Skeletal muscle tissue (tissue), 4 donors: Measurements from ENCODE around the gene TNS1. TPM values are rescaled to one million over a fixed set of nuclear protein-coding genes. Genes with fewer than 3 reads are reported as not detected.
A peak's percentile ranks its signal among the peaks of the same experiment; 100 is the strongest.

Experiments used
- H3K27ac ChIP-seq: one replicate; pipeline ENCODE4 v1.7.0; 2013; ENCODE audit warnings: mild to moderate bottlenecking, low read depth, low read length, inconsistent platforms
- H3K27me3 ChIP-seq, 3 donors: one replicate each; pipeline ENCODE4 v1.7.0; 2013; ENCODE audit warnings: low read length in 3 of 3; ENCODE audit not compliant: control insufficient read depth in 3 of 3, insufficient read depth in 3 of 3
- H3K36me3 ChIP-seq, 3 donors: one replicate each; pipeline ENCODE4 v1.7.0; 2013; ENCODE audit warnings: low read length in 3 of 3; ENCODE audit not compliant: control insufficient read depth in 3 of 3, insufficient read depth in 3 of 3
- H3K4me1 ChIP-seq, 3 donors: one replicate each; pipeline ENCODE4 v1.7.0; 2013; ENCODE audit warnings: low read length in 3 of 3, mild to moderate bottlenecking in 3 of 3; ENCODE audit not compliant: control insufficient read depth in 3 of 3, insufficient read depth in 3 of 3
- H3K4me3 ChIP-seq, 3 donors: one replicate each; pipeline ENCODE4 v1.7.0; 2013; ENCODE audit warnings: low read length in 3 of 3
- H3K9ac ChIP-seq, 3 donors: one replicate each; pipeline ENCODE4 v1.7.0; 2013; ENCODE audit warnings: low read length in 3 of 3, mild to moderate bottlenecking in 3 of 3, moderate library complexity in 2 of 3, low read depth in 1 of 3
- H3K9me3 ChIP-seq, 3 donors: one replicate each; pipeline ENCODE4 v1.7.0; 2013; ENCODE audit warnings: low read length in 3 of 3; ENCODE audit not compliant: control insufficient read depth in 3 of 3
- total RNA-seq: library from RNA; depleted of rRNA; stranded (reverse); fragments of >200 nt; gene quantifications from one replicate; pipeline ENCODE4 v1.2.3, GENCODE V29; 2014
- donor health status: Osteomylitis.

TNS1 gene
- total RNA-seq, 1 donor from 2014 or later = 73.1 TPM

DNA sequence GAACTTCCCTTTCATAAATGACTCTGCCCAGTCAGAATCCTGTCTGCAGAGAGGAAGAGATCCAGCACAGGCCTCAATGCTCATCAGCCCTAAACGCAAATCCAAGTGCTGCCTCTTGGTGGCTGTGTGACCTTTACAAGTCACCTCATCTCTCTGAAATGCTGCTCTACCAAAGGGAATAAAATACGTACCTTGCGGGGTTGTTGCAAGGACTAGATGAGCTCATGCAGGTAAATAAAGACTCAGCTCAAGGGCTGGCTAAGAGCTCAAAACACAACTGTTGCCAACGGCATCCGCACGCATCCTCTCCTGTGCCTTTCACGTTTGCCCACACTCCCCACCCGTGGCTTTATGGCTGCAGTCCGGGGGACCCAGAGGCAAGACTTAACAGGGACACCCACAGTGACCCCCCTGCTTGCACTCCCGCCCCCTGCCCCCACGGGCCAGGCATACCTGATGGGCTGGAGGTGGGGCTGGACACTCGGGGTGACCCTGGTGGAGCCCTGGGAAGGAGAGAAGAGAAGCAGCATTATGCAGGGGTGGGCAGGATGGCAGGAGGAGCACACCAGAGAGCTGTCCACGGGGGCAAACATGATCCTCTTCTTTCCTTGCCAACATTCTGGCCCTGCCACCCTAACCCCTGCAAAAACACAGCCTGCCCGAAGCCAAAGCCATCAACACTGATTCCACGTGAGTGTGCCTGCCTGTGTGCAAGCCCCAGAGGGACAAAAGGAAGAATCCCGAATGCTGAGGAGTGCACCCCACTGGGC, 102.6 kb downstream of the TNS1 start:
- Histone ChIP-seq H3K4me1 (peaks cover 81 to 83% (median 83%) of the 10 kb centered on the region in 3 donors), H3K27ac (peak overlapping the region; percentile 83), H3K36me3 (peaks cover 25 to 41% (median 29%) of the 10 kb centered on the region in 3 donors), H3K9ac (peak overlapping the region; percentile 19 to 76 (median 54)), H3K27me3 (no peaks in the 10 kb centered on the region), H3K4me3 (peak overlapping the region in 2 of 3 donors; percentile 35 to 38), H3K9me3 (no peaks in the 10 kb centered on the region)

GRCh38 chr2:217899231-217900009, 103.4 kb downstream of the TNS1 start:
- Histone ChIP-seq H3K27ac (peak overlapping the region; percentile 83), H3K36me3 (peaks cover 29 to 48% (median 32%) of the 10 kb centered on the region in 3 donors), H3K27me3 (no peaks in the 10 kb centered on the region), H3K9me3 (no peaks in the 10 kb centered on the region), H3K9ac (peak overlapping the region in 2 of 3 donors; percentile 28 to 76), H3K4me1 (peaks cover 73 to 77% (median 76%) of the 10 kb centered on the region in 3 donors), H3K4me3 (peak overlapping the region in 1 of 3 donors; percentile 15)

DNA sequence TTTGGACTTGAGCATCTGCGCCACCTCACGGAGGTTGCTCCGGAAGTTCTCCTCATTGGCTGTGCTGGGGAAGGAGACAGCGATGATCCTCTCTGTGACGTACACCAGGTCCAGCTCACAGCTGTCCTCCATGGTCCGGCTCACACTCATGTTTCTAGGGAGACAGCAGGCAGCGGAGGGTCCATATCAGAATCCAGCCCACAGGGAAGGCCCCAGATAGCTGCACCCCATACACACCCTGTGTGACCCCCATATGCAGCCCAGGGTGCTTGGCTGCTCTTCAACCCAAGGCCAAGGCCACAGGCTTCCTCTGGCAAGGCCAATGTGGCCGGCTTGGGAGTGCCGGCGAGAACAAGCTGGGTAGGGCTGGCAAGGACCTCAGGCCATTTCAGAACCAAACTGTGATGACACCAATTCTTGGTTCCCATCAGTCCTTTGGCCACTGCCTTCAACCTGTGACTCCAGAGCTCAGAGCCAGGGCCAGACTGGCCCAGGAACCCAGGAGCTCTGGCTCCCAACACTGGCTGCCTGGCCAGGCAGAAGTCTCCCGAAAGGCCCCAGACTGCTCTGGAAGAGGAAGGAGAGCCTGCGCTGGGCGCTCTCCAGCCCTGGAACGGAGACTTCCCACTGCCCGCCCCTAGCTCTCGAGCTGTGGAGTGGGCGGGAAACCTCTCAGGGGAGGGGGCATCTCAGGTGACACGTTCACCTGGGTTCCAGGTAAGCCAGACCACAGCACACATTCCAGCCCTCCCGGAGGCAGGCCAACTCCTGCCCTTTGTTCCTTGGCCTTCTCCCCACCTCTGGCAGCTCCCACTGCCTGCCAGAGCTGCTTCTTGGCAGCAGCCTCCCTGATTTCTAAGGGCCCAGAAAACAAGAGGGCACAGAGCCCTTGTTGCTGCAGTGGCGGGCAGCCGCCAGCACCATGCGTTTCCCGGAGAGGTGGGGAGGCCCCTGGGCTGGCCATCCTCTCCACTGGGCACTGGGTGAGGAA, 104.7 kb downstream of the TNS1 start:
- Histone ChIP-seq H3K9me3 (no peaks in the 10 kb centered on the region), H3K27ac (peak overlapping the region; percentile 83), H3K9ac (peak overlapping the region; percentile 47 to 76 (median 57)), H3K4me1 (peaks cover 60 to 73% (median 71%) of the 10 kb centered on the region in 3 donors), H3K27me3 (no peaks in the 10 kb centered on the region), H3K36me3 (peaks cover 35 to 59% (median 43%) of the 10 kb centered on the region in 3 donors), H3K4me3 (peak overlapping the region in 2 of 3 donors; percentile 15 to 29)

DNA sequence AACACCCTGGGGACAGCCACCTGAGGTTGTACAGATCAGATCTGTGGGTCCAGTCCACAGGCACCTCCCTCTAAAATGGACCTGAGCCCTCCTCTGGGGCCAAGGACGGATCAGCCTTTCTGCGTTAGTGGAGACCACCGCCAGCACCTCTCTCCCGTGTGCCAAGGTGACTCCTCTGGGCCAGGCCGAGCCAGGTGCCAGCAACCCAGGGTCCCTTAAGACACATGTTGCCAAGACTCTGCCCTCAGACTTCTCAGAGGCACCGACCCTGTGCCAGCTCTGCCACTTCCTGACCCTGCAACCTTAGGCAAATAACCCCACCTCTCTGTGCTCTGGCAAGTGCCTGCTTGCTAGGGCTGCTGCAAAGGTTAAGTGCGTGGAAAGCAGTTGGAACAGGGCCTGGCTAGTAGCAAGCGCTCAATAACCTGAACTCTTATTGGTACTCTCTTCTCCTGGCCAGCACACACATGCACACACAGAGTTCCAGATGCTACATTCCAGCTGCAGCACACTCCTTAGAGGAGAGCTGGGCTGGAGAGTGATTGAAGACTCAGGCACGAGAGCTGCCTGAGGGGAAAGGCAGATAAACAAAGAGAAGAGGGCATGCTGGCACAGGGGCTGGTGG, 105.6 kb downstream of the TNS1 start:
- Histone ChIP-seq H3K4me3 (no peak overlapping the region), H3K27me3 (no peaks in the 10 kb centered on the region), H3K9me3 (no peaks in the 10 kb centered on the region), H3K4me1 (peaks cover 55 to 71% (median 69%) of the 10 kb centered on the region in 3 donors), H3K36me3 (peaks cover 36 to 69% (median 52%) of the 10 kb centered on the region in 3 donors), H3K27ac (peak overlapping the region; percentile 83), H3K9ac (peak overlapping the region in 2 of 3 donors; percentile 57 to 76)

- H3K9ac ChIP-seq = no peak overlapping the region
- H3K27me3 ChIP-seq = no peaks in the 10 kb centered on the region
- no peak overlapping the region for H3K27ac ChIP-seq
- peaks cover 42 to 66% (median 64%) of the 10 kb centered on the region in 3 donors for H3K4me1 ChIP-seq
- no peak overlapping the region for H3K4me3 ChIP-seq
- H3K36me3 ChIP-seq = peaks cover 50 to 79% (median 69%) of the 10 kb centered on the region in 3 donors
- H3K9me3 ChIP-seq = no peaks in the 10 kb centered on the region
Observed at GRCh38 chr2:217895070-217895635, 107.6 kb downstream of the TNS1 start.

DNA sequence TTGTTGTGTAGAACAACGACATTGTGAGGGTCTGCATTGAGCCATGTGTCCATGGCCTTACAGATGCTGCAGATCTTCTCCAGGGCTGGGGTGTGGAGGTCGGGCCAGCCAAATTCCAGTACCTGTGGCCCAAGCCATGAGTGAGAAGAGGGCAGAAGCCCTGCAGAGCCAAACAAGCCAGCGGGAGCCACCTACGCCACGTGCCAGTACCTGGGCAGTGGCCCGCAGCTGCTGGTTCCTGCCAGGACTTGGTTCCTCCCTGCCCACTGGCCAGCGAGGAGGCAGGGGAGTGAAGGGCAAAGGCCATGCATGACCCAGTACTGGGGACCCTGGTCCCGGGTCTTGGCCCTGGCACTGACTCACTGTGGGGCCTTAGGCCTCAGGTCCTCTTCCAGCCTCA, 109.4 kb downstream of the TNS1 start:
- peaks cover 25 to 63% (median 62%) of the 10 kb centered on the region in 3 donors for H3K4me1 ChIP-seq
- no peaks in the 10 kb centered on the region for H3K27me3 ChIP-seq
- no peak overlapping the region for H3K27ac ChIP-seq
- no peaks in the 10 kb centered on the region for H3K9me3 ChIP-seq
- peak overlapping the region in 1 of 3 donors; percentile 16 for H3K9ac ChIP-seq
- H3K36me3 ChIP-seq = peaks cover 64 to 88% (median 82%) of the 10 kb centered on the region in 3 donors
- H3K4me3 ChIP-seq = no peak overlapping the region

GRCh38 chr2:217892560-217892959, 110.2 kb downstream of the TNS1 start:
- Histone ChIP-seq H3K36me3 (peaks cover 67 to 92% (median 83%) of the 10 kb centered on the region in 3 donors), H3K9me3 (no peaks in the 10 kb centered on the region), H3K9ac (peak overlapping the region in 2 of 3 donors; percentile 4 to 40), H3K4me3 (no peak overlapping the region), H3K27ac (peak overlapping the region; percentile 20), H3K27me3 (no peaks in the 10 kb centered on the region), H3K4me1 (peaks cover 24 to 63% (median 58%) of the 10 kb centered on the region in 3 donors)

- Histone ChIP-seq H3K27ac (no peak overlapping the region), H3K4me3 (peak overlapping the region in 1 of 3 donors; percentile 13), H3K9ac (peak overlapping the region in 1 of 3 donors; percentile 54), H3K4me1 (peaks cover 26 to 69% (median 61%) of the 10 kb centered on the region in 3 donors), H3K27me3 (no peaks in the 10 kb centered on the region), H3K9me3 (no peaks in the 10 kb centered on the region), H3K36me3 (peaks cover 63 to 85% (median 79%) of the 10 kb centered on the region in 3 donors)
Observed at GRCh38 chr2:217890445-217890844, 112.3 kb downstream of the TNS1 start.
